ENCODE data around the gene VAV3.

VAV3 gene

GRCh38 chr1:107840725-107841124 lies 124.3 kb downstream of the VAV3 start:
- DNase-seq (ENCODE audit: low read depth in 2 of 2) = no peak

DNA sequence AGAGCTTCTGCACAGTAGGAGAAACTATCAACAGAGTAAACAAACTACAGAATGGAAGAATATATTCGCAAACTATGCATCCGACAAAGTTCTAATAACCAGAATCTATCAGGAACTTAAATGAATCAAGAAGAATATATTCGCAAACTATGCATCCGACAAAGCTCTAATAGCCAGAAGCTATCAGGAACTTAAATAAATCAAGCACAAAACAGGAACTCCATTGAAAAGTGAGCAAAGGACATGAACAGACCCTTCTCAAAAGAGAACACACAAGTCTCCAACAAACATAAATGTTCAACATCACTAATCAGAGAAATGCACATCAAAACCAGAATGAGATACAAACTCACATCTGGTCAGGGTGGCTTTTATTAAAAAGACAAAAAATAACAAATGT lies 126.9 kb downstream of the VAV3 start:
- DNase-seq (ENCODE audit: low read depth in 2 of 2) = no peak

- DNase-seq (ENCODE audit: low read depth in 2 of 2) = no peak
Measured at GRCh38 chr1:107835151-107835670, 129.8 kb downstream of the VAV3 start.

DNA sequence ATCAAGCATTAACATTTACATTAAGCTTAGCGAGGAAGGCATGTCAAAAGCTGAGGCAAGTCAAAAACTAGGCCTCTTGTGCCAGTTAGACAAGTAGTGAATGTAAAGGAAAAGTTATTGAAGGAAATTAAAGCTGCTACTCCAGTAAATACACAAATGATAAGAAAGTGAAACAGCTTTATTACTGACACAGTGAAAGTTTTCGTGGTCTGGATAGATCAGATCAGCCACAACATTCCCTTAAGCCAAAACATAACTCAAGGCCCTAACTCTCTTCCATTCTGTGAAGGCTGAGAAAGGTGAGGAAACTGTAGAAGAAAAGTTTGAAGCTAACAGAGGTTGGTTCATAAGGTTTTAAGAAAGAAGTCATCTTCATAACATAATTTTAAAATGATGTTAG lies 131.9 kb downstream of the VAV3 start:
- no peak for DNase-seq (ENCODE audit: low read depth in 2 of 2)

DNA sequence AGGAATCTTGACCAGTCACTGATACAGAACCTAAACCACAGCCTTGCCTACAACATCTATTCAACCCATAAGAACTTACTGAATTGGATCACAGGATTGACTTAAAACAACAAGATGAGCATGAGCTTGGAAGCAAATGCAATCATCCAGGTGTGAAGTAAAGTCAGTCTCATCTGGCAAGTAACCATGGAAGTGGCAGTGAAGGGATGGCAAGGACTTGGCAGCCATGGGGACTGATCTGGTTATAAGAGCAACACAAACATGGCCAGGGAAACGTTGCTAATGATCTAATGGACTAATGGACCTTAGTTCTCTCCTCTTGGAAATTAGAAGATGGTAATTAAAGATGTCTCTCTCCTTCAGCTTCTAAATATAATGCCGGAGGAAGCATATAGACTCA lies 133.1 kb downstream of the VAV3 start:
- DNase-seq (ENCODE audit: low read depth in 2 of 2) = no peak

- no peak for DNase-seq (ENCODE audit: low read depth in 2 of 2)
Measured at GRCh38 chr1:107830526-107830925, 134.5 kb downstream of the VAV3 start.

- no peak for DNase-seq (ENCODE audit: low read depth in 2 of 2)
Measured at GRCh38 chr1:107830075-107830474, 134.9 kb downstream of the VAV3 start.

DNA sequence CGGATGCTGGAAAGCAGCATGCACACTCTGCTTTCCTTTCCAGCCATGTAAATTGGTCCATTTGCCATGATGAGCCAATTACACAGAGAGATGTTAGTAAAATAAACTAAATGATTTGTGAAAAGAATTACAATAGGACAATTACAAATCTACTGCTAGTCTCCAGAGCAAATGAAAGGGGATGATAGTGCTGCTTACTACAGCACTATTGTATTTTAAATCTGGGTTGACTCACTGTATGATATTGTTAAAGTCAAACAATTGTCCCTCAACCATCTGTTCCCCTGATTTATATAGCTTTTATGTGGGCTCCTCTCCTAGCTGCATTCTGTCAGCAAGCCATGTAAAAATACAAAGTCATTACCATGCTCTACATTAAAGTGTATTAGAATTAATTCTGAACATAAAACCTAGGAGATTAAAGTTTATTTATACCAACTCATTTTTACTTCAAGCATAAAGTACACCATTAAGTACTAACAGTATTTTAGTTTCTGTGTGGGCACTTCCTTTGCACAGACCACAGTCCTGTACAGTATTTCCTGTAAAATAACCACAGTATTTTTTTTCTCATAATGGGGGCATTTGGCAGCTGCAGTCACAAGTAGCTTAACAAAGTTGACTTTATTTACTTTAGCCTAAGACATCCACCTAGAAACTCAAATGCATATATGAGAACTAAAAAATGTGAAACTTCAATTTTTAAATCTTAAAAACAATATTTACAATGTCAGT lies 135.8 kb downstream of the VAV3 start:
- no peak for DNase-seq (ENCODE audit: low read depth in 2 of 2)

DNA sequence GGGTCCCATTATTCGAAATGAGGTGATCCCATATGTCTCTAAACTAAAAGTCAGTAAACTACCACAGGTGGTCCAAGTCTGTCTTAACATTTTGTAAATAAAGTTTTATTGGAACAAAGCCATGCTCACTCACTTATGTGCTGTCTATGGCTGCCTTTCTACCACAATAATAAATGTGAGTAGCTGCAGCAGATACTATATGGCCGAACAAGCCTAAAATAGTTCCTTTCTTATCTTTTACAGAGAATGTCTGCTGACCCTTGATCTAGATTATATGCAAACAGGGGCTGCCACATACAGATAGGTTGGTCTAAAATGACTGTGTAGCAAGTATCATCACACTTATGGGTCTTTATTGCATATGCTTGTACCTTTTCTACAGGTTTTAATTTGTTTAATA lies 140.0 kb downstream of the VAV3 start:
- DNase-seq (ENCODE audit: low read depth in 2 of 2) = no peak

- no peak for DNase-seq (ENCODE audit: low read depth in 2 of 2)
Measured at GRCh38 chr1:107821340-107821739, 143.6 kb downstream of the VAV3 start.

GRCh38 chr1:107820801-107821200 lies 144.2 kb downstream of the VAV3 start:
- no peak for DNase-seq (ENCODE audit: low read depth in 2 of 2)

- no peak for DNase-seq (ENCODE audit: low read depth in 2 of 2)
Measured at GRCh38 chr1:107817935-107818334, 147.0 kb downstream of the VAV3 start.

DNA sequence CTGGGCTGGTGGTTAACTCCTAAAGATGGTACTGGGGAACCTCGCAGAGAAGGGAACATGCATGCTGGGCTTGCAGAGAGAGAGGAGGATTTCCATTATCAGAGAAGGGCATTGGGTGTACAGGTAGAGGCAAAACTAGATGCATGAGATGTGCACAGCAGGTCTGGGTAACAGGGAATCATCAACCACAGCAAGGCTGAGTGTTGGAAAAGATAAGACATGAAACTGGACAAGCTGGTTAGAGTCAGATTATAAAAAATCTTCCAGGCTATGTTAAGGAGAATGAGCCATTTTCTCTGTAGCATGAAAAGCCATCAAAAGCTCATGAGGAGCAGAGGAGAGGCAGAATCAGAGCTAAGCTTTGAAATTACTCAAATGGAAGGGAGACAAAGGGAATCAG lies 147.8 kb downstream of the VAV3 start:
- no peak for DNase-seq (ENCODE audit: low read depth in 2 of 2)

DNA sequence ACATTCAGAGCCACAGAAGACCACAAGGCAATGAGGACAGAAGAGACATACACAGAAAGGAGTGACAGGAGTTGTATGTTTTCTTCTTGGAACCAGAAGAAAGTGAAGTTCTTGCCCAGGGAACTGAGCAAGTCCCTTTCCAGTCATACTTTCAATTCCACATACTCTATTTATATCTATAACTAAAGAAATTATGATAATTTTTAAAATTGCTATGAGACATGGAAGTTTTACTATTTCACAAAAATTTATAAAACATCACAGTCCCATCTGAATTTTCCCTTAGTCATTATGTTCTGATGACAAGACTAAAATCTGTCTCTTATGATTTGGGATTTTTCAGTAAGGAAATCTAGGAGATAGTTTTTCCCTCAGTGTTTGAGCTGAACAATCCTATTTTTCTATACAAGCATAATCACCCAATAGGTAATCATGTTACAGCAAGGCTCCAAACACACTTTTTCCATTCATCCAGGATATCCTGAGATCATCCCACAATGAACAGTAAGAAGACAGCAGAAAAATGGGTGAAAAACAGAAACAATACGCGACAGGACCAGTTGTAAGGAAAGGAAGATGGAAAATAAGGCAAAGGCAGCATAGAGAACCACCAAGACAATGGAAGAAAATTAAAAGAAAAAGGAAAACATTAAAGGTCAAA lies 154.6 kb downstream of the VAV3 start:
- no peak for DNase-seq (ENCODE audit: low read depth in 2 of 2)

GRCh38 chr1:107807855-107808254 lies 157.1 kb downstream of the VAV3 start:
- no peak for DNase-seq (ENCODE audit: low read depth in 2 of 2)

DNA sequence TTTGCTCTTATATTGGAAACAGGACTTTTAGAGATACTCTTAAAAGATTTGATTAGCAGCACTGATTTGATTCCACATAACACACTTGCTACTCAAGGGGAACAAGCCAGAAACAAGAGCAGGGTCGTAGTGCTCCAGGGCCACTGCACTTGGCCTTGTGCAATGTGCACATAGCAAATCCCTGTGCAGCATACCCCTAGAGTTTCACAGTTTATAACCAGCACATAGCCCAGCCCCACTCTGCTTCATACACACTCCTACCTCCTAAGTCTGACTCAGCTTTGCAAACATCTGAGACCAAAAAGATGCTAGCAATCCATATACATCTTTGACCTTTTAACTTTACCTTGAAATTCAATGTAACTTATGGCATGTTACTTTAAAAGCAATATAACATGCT lies 157.6 kb downstream of the VAV3 start:
- no peak for DNase-seq (ENCODE audit: low read depth in 2 of 2)

- DNase-seq (ENCODE audit: low read depth in 2 of 2) = no peak
Measured at GRCh38 chr1:107806902-107807301, 158.1 kb downstream of the VAV3 start.

DNA sequence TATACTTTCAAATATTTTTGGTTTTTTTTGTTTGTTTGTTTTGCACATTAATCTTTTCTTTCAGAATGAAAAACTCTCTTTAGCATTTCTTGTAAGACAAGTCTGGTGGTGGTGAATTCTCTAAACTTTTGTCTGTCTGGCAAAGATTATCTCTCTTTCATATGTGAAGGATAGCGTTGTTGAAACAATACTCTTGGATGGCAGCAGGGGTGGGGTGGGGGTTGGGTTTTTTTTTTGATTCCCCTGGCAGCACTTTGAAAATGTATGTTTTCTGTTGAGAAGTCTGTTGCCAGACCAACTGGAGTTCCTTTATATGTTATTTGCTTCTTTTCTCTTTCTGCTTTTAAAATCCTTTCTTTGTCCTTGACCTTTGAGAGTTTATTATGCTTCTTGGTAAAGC lies 160.2 kb downstream of the VAV3 start:
- DNase-seq (ENCODE audit: low read depth in 2 of 2) = no peak

- DNase-seq (ENCODE audit: low read depth in 2 of 2) = no peak
Measured at GRCh38 chr1:107804134-107804533, 160.8 kb downstream of the VAV3 start.

DNA sequence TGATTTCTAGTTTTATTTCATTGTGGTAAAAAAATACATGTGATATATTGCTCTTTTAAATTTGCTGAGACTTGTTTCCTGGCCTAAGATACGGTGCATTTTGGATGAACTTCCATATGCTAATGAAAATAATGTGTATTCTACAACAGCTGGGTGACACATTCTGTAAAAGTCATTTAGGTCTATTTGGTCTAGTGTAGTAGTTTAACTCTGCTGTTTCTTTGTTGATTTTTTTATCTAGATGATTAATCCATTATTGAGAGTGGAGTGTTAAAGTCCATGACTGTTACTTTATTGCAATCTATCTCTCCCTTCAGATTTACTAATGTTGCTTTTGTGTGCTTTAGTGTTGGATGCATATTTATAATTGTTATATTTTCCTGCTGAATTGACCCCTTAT lies 161.4 kb downstream of the VAV3 start:
- DNase-seq (ENCODE audit: low read depth in 2 of 2) = no peak

GRCh38 chr1:107802654-107803053 lies 162.3 kb downstream of the VAV3 start:
- DNase-seq (ENCODE audit: low read depth in 2 of 2) = no peak

- DNase-seq (ENCODE audit: low read depth in 2 of 2) = no peak
Measured at GRCh38 chr1:107795994-107796393, 169.0 kb downstream of the VAV3 start.

- DNase-seq (ENCODE audit: low read depth in 2 of 2) = no peak
Measured at GRCh38 chr1:107795441-107795840, 169.5 kb downstream of the VAV3 start.

Measured in activated CD8-positive, alpha-beta memory T cell treated with anti-CD3 and anti-CD28 coated beads for 4 hours (primary cell).